ENCODE results near the gene CPAMD8. TPM values are rescaled to one million over a fixed set of nuclear protein-coding genes. Genes with fewer than 3 reads are reported as not detected.

The CPAMD8 gene
- total and polyA plus RNA-seq, 2 of the 8 experiments (the other 6 are each of a cell fraction or from before 2014, with no cell fraction given), result 6.1 to 9.2 TPM

DNA sequence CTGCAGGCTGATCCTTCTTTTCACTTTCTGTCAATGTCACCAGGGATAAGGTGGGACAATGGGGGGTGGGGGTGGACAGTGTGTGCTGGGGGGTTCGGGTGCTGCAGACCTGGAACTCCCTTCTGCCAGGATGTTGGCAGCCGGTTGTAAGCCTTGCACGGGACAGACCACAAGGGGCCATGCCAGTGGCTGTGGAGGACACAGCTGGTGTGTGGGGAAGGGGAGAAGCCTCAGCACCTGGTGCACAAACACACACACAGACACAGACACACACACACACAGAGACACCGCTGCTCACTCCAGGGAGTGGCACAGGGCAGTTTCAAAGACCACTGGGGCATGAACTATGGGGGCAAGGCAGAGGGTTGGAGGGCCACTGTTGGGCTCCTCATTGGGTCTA, 134.2 kb downstream of the CPAMD8 start:
- ChIA-PET POLR2A (ENCODE audit: partially characterized antibody) (no interaction called here), CTCF (ENCODE audit: partially characterized antibody) (interaction anchor here (1.6 kb wide), 1 partner anchor 63 kb away, joined by 3 read pairs; no protein-coding TSS in a partner anchor)
- Histone ChIP-seq H3K14ac (ENCODE audit: insufficient read length) (no peak overlapping the region), H3K79me2 (ENCODE audit: control insufficient read depth in 1 of 2, insufficient read depth in 2 of 2, low read length in 2 of 2) (no peaks in the 10 kb centered on the region), H3K4me3 (ENCODE audit: extremely low read depth in 1 of 4, insufficient read depth in 2 of 4, low read depth in 3 of 4, low read length in 4 of 4) (no peak overlapping the region), H3K56ac (replicated peaks; ENCODE audit: insufficient read length, low read depth, low read length) (no peak overlapping the region), H2BK20ac (ENCODE audit: low read length) (no peak overlapping the region), H4K91ac (replicated peaks; ENCODE audit: insufficient read length, low read length) (no peak overlapping the region), H3K36me3 (ENCODE audit: control insufficient read depth in 2 of 4, insufficient read depth in 4 of 4, low read length in 3 of 4) (no peaks in the 10 kb centered on the region), H2BK5ac (ENCODE audit: low read depth, low read length) (no peak overlapping the region), H3K4me2 (ENCODE audit: insufficient read depth in 1 of 2, low read depth in 2 of 2, low read length in 2 of 2) (no peak overlapping the region), H3K4ac (replicated peaks; ENCODE audit: insufficient read length, low read depth, low read length) (no peak overlapping the region), H2BK15ac (ENCODE audit: low read length) (no peak overlapping the region), H3K27ac (ENCODE audit: low read depth, low read length) (no peak overlapping the region), H4K5ac (ENCODE audit: insufficient read length, low read depth, low read length) (no peak overlapping the region), H3K9me3 (ENCODE audit: insufficient read depth in 2 of 2, low read depth in 1 of 2, low read length in 1 of 2) (no peaks in the 10 kb centered on the region), H3K23ac (ENCODE audit: insufficient read length) (no peak overlapping the region), H3K9ac (replicated peaks in 1 of 4; ENCODE audit: extremely low read depth in 1 of 4, low read depth in 3 of 4, low read length in 3 of 4) (no peak overlapping the region), H2BK120ac (replicated peaks; ENCODE audit: low read depth, low read length) (no peak overlapping the region), H2AK5ac (ENCODE audit: low read depth, low read length) (no peak overlapping the region), H2AFZ (ENCODE audit: low read length) (no peak overlapping the region), H3K79me1 (ENCODE audit: low read depth, low read length) (no peaks in the 10 kb centered on the region), H3K27me3 (replicated peaks in 1 of 4; ENCODE audit: control insufficient read depth in 3 of 4, extremely low read depth in 1 of 4, insufficient read depth in 3 of 4, low read length in 3 of 4) (peaks cover 0 to 4% (median 0%) of the 10 kb centered on the region in 4 experiments; a peak in 1 of 7 replicates), H2BK12ac (ENCODE audit: low read depth, low read length) (no peak overlapping the region), H4K8ac (ENCODE audit: extremely low read depth, insufficient read depth, low read length) (no peak overlapping the region), H4K20me1 (replicated peaks in 1 of 2; ENCODE audit: control insufficient read depth in 1 of 2, insufficient read depth in 2 of 2, low read length in 2 of 2) (no peaks in the 10 kb centered on the region), H3K4me1 (replicated peaks in 1 of 4; ENCODE audit: control insufficient read depth in 3 of 4, insufficient read depth in 4 of 4, low read length in 3 of 4) (peaks cover 0 to 3% (median 1%) of the 10 kb centered on the region in 4 experiments; a peak in 2 of 7 replicates), H3K23me2 (ENCODE audit: low read depth, low read length) (peaks cover 9% of the 10 kb centered on the region; the same call in 1 of the 2 replicates), H3K18ac (ENCODE audit: extremely low read depth, low read length) (no peak overlapping the region)
- FAIRE-seq (no peak), DNase-seq (ENCODE audit: low read depth in 1 of 2, low spot score in 2 of 2) (no peak)
- WGBS, 2 experiments (ENCODE audit: extremely low coverage in 1 of 2, insufficient coverage in 1 of 2, insufficient read length in 1 of 2, insufficient replicate concordance in 2 of 2, low coverage in 1 of 2, low lambda C conversion rate in 2 of 2, missing lambda C conversion rate in 1 of 2), result 89% methylated on average over 2 of the region's 4 CpGs; no CpG with 5 or more reads in 1 of the 2 experiments
- TF ChIP-seq MAFK (IDR thresholded peaks at IDR 0.05; ENCODE audit: low read depth, low read length) (no peak), TCF12 (IDR thresholded peaks at IDR 0.05; ENCODE audit: low read depth, low read length) (no peak), TEAD4 (IDR thresholded peaks at IDR 0.05; ENCODE audit: low read depth, low read length) (no peak), CHD2 (IDR thresholded peaks at IDR 0.05; ENCODE audit: low read length) (no peak), TAF7 (optimal IDR thresholded peaks at IDR 0.05; ENCODE audit: borderline replicate concordance, low read depth, low read length) (no peak), CHD1 (IDR thresholded peaks at IDR 0.05; ENCODE audit: low read depth, low read length) (no peak), POLR2A (IDR thresholded peaks at IDR 0.05; ENCODE audit: control extremely low read depth in 1 of 2, low read depth in 2 of 2, low read length in 2 of 2) (no peak), POU5F1 (IDR thresholded peaks at IDR 0.05; ENCODE audit: low read depth, low read length) (no peak), BRCA1 (IDR thresholded peaks at IDR 0.05; ENCODE audit: low read depth, low read length) (no peak)
- TF ChIP-seq, protein P1, sequence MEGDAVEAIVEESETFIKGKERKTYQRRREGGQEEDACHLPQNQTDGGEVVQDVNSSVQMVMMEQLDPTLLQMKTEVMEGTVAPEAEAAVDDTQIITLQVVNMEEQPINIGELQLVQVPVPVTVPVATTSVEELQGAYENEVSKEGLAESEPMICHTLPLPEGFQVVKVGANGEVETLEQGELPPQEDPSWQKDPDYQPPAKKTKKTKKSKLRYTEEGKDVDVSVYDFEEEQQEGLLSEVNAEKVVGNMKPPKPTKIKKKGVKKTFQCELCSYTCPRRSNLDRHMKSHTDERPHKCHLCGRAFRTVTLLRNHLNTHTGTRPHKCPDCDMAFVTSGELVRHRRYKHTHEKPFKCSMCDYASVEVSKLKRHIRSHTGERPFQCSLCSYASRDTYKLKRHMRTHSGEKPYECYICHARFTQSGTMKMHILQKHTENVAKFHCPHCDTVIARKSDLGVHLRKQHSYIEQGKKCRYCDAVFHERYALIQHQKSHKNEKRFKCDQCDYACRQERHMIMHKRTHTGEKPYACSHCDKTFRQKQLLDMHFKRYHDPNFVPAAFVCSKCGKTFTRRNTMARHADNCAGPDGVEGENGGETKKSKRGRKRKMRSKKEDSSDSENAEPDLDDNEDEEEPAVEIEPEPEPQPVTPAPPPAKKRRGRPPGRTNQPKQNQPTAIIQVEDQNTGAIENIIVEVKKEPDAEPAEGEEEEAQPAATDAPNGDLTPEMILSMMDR (IDR thresholded peaks at IDR 0.05; ENCODE audit: control extremely low read depth in 1 of 3, insufficient read depth in 1 of 3, low read depth in 1 of 3, low read length in 3 of 3), result no peak
- TF ChIP-seq, protein P2, sequence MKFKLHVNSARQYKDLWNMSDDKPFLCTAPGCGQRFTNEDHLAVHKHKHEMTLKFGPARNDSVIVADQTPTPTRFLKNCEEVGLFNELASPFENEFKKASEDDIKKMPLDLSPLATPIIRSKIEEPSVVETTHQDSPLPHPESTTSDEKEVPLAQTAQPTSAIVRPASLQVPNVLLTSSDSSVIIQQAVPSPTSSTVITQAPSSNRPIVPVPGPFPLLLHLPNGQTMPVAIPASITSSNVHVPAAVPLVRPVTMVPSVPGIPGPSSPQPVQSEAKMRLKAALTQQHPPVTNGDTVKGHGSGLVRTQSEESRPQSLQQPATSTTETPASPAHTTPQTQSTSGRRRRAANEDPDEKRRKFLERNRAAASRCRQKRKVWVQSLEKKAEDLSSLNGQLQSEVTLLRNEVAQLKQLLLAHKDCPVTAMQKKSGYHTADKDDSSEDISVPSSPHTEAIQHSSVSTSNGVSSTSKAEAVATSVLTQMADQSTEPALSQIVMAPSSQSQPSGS (IDR thresholded peaks at IDR 0.05; ENCODE audit: low read length), result no peak

Measured in H1 (cell line).